ENCODE data around the gene HDGFL3.

HDGFL3 gene

DNA sequence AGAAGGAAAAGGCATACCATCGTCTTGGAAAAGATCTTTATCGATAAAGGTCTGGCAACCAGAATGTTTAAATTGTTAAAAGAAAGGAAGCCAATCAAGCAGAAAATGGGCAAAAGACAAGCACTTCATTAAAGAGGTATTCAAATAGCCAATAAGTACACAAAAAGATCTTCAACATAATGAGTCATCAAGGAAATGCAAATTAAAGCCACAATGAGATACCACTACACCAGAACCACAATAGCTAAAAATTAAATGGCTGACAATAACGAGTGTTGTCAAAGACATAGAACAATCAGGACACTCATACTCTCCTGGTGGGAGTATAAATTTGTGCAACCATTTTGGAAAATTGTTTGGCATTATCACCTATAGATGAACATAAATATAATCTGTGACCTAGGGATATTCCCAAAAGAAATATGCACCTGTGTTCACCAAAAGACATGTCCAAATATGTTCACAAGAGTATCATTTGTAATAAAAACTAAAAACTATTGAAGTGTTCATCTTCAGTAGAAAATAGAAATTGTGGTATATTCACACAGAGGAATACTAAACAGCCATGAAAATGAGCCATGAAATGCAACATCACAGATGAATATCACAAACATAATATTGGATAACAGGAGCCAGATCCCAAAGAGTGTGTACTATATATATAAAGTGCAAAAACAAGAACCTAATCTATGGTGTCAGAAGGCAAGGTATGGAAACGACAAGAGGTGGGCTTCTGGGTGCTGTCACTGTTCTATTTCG lies 126.2 kb downstream of the HDGFL3 start:
- Histone ChIP-seq H3K9me3 (ENCODE audit: severe bottlenecking) (peaks cover 4% of the 10 kb centered on the region), H3K27ac (no peak overlapping the region), H3K27me3 (ENCODE audit: insufficient read depth, low read depth, severe bottlenecking) (no peaks in the 10 kb centered on the region), H3K36me3 (no peaks in the 10 kb centered on the region), H3K4me3 (ENCODE audit: low read depth, low read length) (no peak overlapping the region)
- DNase-seq, result no peak
- TF ChIP-seq, protein P1, sequence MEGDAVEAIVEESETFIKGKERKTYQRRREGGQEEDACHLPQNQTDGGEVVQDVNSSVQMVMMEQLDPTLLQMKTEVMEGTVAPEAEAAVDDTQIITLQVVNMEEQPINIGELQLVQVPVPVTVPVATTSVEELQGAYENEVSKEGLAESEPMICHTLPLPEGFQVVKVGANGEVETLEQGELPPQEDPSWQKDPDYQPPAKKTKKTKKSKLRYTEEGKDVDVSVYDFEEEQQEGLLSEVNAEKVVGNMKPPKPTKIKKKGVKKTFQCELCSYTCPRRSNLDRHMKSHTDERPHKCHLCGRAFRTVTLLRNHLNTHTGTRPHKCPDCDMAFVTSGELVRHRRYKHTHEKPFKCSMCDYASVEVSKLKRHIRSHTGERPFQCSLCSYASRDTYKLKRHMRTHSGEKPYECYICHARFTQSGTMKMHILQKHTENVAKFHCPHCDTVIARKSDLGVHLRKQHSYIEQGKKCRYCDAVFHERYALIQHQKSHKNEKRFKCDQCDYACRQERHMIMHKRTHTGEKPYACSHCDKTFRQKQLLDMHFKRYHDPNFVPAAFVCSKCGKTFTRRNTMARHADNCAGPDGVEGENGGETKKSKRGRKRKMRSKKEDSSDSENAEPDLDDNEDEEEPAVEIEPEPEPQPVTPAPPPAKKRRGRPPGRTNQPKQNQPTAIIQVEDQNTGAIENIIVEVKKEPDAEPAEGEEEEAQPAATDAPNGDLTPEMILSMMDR (IDR thresholded peaks at IDR 0.05; ENCODE audit: low read depth, low read length), result no peak

DNA sequence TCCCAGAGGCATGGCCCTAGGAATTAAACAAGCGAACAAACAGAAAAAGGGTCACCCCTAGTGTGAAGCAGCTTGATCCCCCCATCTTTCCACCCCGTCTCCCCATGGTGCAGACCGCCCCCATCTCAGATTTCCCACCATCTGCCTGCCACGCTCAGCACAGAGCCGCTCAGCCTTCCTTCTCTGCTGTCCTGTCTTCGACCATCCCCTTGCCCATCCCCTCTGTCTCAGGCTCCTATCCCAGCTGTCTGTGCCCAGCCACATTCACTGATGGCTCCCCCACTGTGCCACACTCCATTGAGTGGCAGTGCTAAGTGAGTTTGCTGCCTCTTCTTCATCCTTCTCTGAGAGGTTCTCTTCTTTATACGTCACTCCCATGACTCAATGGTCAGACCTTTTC lies 128.9 kb downstream of the HDGFL3 start:
- peaks cover 6% of the 10 kb centered on the region for H3K9me3 ChIP-seq (ENCODE audit: severe bottlenecking)
- no peaks in the 10 kb centered on the region for H3K36me3 ChIP-seq
- DNase-seq, result no peak
- no peak overlapping the region for H3K27ac ChIP-seq
- H3K4me3 ChIP-seq (ENCODE audit: low read depth, low read length), result no peak overlapping the region
- H3K27me3 ChIP-seq (ENCODE audit: insufficient read depth, low read depth, severe bottlenecking), result no peaks in the 10 kb centered on the region
- TF ChIP-seq, protein P1 (IDR thresholded peaks at IDR 0.05; ENCODE audit: low read depth, low read length), result no peak

Data from WERI-Rb-1 (cell line).